A549 (cell line): ENCODE results near the gene SEMA6D. TPM values are rescaled to one million over a fixed set of nuclear protein-coding genes. Genes with fewer than 3 reads are reported as not detected.

Experiments used
- ATAC-seq, 2 experiments: fragments of 200-7000 bp in 1 of 2; fragments of >200 bp in 1 of 2; cut with Nextera tagmentation in 1 of 2; cut with Tn5 transposase in 1 of 2; 3 replicates each; pipeline versions ENCODE4 v1.8.0 to v1.9.1; 2018 to 2020; ENCODE audit warnings: mild to moderate bottlenecking in 1 of 2, moderate library complexity in 1 of 2
- CTCF ChIA-PET: fragments of 300-600 bp; sonication (Branson Sonifier 250); formaldehyde crosslinking; extraction: SDS; loops from one replicate; lab custom pipeline; 2021; ENCODE audit warnings: antibody characterized with exemption, inconsistent platforms; lab: Yijun Ruan, JAX
- POLR2A ChIA-PET: fragments of 350-600 bp; formaldehyde crosslinking; extraction: SDS; loops from one replicate; lab custom pipeline; 2021; ENCODE audit warnings: antibody characterized with exemption, inconsistent platforms; lab: Yijun Ruan, JAX
- DNase-seq, 2 experiments: peaks; one replicate each; pipeline versions ENCODE4 v3.0.0 to v3.0.0-alpha.2; 2011 to 2016; ENCODE audit warnings: low read depth in 1 of 2, low spot score in 1 of 2
- FAIRE-seq: peaks from 2 replicates; lab custom pipeline; 2011; peaks lifted over from hg19 to GRCh38; lab: Jason Lieb, UNC
- H3K27ac ChIP-seq, 2 experiments: fragments of >200 bp; sonication (Bioruptor Twin); formaldehyde crosslinking; 3 replicates each; pipeline ENCODE4 v1.5.1; 2016 to 2017
- H3K4me1 ChIP-seq: fragments of >200 bp; sonication (Bioruptor Twin); formaldehyde crosslinking; 3 replicates; pipeline ENCODE4 v1.6.1; 2016
- H3K4me2 ChIP-seq: fragments of >200 bp; sonication (Bioruptor Twin); formaldehyde crosslinking; 3 replicates; pipeline ENCODE4 v1.6.1; 2016
- H3K4me3 ChIP-seq: fragments of >200 bp; sonication (Bioruptor Twin); formaldehyde crosslinking; 3 replicates; pipeline ENCODE4 v1.5.1; 2016
- H3K9me3 ChIP-seq: fragments of >200 bp; sonication (Bioruptor Twin); formaldehyde crosslinking; 3 replicates; pipeline ENCODE4 v1.6.1; 2016
- BHLHE40 ChIP-seq: IDR thresholded peaks from 2 replicates; pipeline ENCODE4 v1.6.1; 2012; ENCODE audit warnings: low read depth, low read length, inconsistent platforms
- CHD2 ChIP-seq: fragments of 150-350 bp; IDR thresholded peaks from 2 replicates; pipeline ENCODE4 v1.6.1; 2014; ENCODE audit warnings: low read length; ENCODE audit not compliant: partially characterized antibody
- EP300 ChIP-seq, 2 experiments: fragments of >200 bp; sonication (Bioruptor Twin); formaldehyde crosslinking; IDR thresholded peaks; 2 replicates in 1 of 2; 3 replicates in 1 of 2; pipeline ENCODE4 v1.6.1; 2016 to 2017
- HOXA7 ChIP-seq: fragments of 250-450 bp; sonication (Bioruptor Pico); IDR thresholded peaks from 2 replicates; pipeline ENCODE4 v1.5.0; 2020; ENCODE audit warnings: mild to moderate bottlenecking, moderate library complexity
- HOXB13 ChIP-seq: fragments of 250-450 bp; sonication (Bioruptor Pico); IDR thresholded peaks from 2 replicates; pipeline ENCODE4 v1.5.0; 2020; ENCODE audit warnings: low read depth, mild to moderate bottlenecking, moderate library complexity
- KDM5A ChIP-seq: fragments of 200-600 bp; sonication (generic); IDR thresholded peaks from 2 replicates; pipeline ENCODE4 v1.6.1; 2016; ENCODE audit warnings: antibody characterized with exemption, mild to moderate bottlenecking
- MAFK ChIP-seq: fragments of 450-650 bp; IDR thresholded peaks from 2 replicates; pipeline ENCODE4 v1.6.1; 2014; ENCODE audit not compliant: partially characterized antibody
- MYC ChIP-seq: IDR thresholded peaks from 2 replicates; pipeline ENCODE4 v1.6.1; 2012; ENCODE audit warnings: mild to moderate bottlenecking, inconsistent platforms, low read length, improper control_type of control experiment, borderline replicate concordance
- NPAS2 ChIP-seq: fragments of 250-450 bp; sonication (Bioruptor Pico); IDR thresholded peaks from 2 replicates; pipeline ENCODE4 v1.8.0; 2022; ENCODE audit warnings: mild to moderate bottlenecking, moderate library complexity, borderline replicate concordance
- POLR2A ChIP-seq: IDR thresholded peaks from 2 replicates; pipeline ENCODE4 v1.6.1; 2012; ENCODE audit warnings: mild to moderate bottlenecking, low read length
- POLR2AphosphoS2 ChIP-seq: conservative IDR thresholded peaks from 2 replicates; pipeline ENCODE4 v1.6.1; 2012; ENCODE audit warnings: low read length, improper control_type of control experiment, inconsistent platforms
- RAD21 ChIP-seq, 2 experiments: fragments of >200 bp in 1 of 2; sonication (Bioruptor Twin) in 1 of 2; formaldehyde crosslinking in 1 of 2; IDR thresholded peaks in 1 of 2; conservative IDR thresholded peaks in 1 of 2; 2 replicates in 1 of 2; 3 replicates in 1 of 2; pipeline ENCODE4 v1.6.1; 2012 to 2018; ENCODE audit warnings: inconsistent platforms in 1 of 2
- RFX5 ChIP-seq: fragments of 450-650 bp; IDR thresholded peaks from 2 replicates; pipeline ENCODE4 v1.7.1; 2014; ENCODE audit warnings: antibody characterized with exemption, mild to moderate bottlenecking, moderate library complexity
- RNF2 ChIP-seq: fragments of 200-600 bp; sonication (generic); IDR thresholded peaks from 2 replicates; pipeline ENCODE4 v1.6.1; 2016; ENCODE audit warnings: low read depth, mild to moderate bottlenecking, antibody characterized with exemption, moderate library complexity, borderline replicate concordance
- TP53 ChIP-seq: fragments of 250-450 bp; sonication (Bioruptor Pico); IDR thresholded peaks from 2 replicates; pipeline ENCODE4 v1.5.0; 2021; ENCODE audit warnings: mild to moderate bottlenecking, moderate library complexity
- ZFP36 ChIP-seq: fragments of 450-650 bp; IDR thresholded peaks from 2 replicates; pipeline ENCODE4 v1.6.1; 2014; ENCODE audit warnings: borderline replicate concordance; ENCODE audit not compliant: partially characterized antibody
- ZNF302 ChIP-seq: fragments of 250-450 bp; sonication (Bioruptor Pico); IDR thresholded peaks from 2 replicates; pipeline ENCODE4 v1.9.0; 2021; ENCODE audit warnings: inconsistent platforms, mild to moderate bottlenecking, moderate library complexity
- WGBS: methylation state at CpG from one replicate; pipeline ENCODE4 v1.1.6; 2017; ENCODE audit errors: missing lambda C conversion rate; 5-methylcytosine and 5-hydroxymethylcytosine counted together
- polyA plus RNA-seq, 4 experiments: library from polyadenylated mRNA; depleted of rRNA in 3 of 4; stranded (reverse); fragments of >200 nt; fragmentation: RNase III in 1 of 4; extraction: RNeasy Plus Mini Kit Qiagen cat#74134 plus additional on column Dnase treatment in 1 of 4; gene quantifications; 2 replicates in 3 of 4; 3 replicates in 1 of 4; pipeline ENCODE4 v1.2.3, GENCODE V29; 2011 to 2017
- TF ChIP-seq, protein P1 (sequence below): IDR thresholded peaks from 2 replicates; pipeline ENCODE4 v1.6.1; 2012; ENCODE audit warnings: low read depth, borderline replicate concordance
- TF ChIP-seq, protein P2 (sequence below): fragments of 250-450 bp; sonication (Bioruptor Pico); IDR thresholded peaks from 2 replicates; pipeline ENCODE4 v1.5.0; 2021; ENCODE audit warnings: mild to moderate bottlenecking, moderate library complexity, borderline replicate concordance
- TF ChIP-seq, protein P3 (sequence below): fragments of >200 bp; sonication (Bioruptor Twin); formaldehyde crosslinking; IDR thresholded peaks from 2 replicates; pipeline ENCODE4 v1.6.1; 2016
- TF ChIP-seq, protein P4 (sequence below): fragments of 450-650 bp; IDR thresholded peaks from 2 replicates; pipeline ENCODE4 v1.6.1; 2014; ENCODE audit warnings: antibody characterized with exemption
- TF ChIP-seq, protein P5 (sequence below): IDR thresholded peaks from 2 replicates; pipeline ENCODE4 v1.6.1; 2012
- TF ChIP-seq, protein P6 (sequence below): fragments of 200-600 bp; sonication (generic); IDR thresholded peaks from 2 replicates; pipeline ENCODE4 v1.6.1; 2016; ENCODE audit warnings: antibody characterized with exemption, mild to moderate bottlenecking, moderate library complexity

Gene SEMA6D
- polyA plus RNA-seq, 2 of the 4 experiments (the other 2 are of a cell fraction): not detected

DNA sequence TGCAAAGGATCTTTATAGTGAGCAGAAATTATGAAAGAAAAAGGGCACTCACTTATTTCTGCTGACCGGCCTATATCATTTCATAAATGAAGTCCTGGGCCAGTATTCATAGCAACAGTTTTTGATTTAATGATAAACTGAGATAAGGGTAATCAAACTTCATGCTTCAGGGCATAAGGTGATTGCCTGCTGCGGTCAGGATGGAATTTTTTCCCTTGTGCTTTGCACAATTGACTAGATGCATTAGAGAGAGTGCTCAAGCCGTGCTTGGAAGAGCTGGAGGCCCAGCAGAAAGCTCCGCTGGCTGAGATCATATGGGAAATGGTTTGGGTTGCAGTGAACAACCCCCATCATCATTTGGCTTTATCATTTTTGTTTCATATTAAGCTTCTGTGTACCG, 10.4 kb downstream of the SEMA6D start (continued):
- TF ChIP-seq ZNF302 (CRISPR knock-in tag): no peak

DNA sequence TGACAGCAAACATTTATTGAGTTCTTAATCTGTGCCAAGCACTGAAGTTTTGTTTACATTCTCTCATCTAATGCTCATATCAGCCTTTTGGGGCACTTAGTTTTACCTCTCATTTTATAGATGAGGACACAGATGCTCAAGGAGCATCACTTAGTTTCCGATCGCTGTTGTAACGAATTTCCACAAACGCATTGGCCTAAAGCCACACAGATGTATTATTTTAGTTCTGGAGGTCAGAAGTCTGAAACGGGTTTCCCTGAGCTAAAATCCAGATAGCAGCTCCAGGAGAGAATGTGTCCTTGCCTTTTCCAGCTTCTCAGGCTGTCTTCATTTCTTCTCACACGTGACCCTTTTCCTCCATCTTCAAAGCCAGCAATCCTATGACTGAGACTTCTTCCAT, 11.1 kb downstream of the SEMA6D start:
- 53% methylated on average over 6 of the region's 6 CpGs for WGBS
- TF ChIP-seq NPAS2 (CRISPR knock-in tag) (no peak), HOXB13 (no peak)
- TF ChIP-seq, protein P1, sequence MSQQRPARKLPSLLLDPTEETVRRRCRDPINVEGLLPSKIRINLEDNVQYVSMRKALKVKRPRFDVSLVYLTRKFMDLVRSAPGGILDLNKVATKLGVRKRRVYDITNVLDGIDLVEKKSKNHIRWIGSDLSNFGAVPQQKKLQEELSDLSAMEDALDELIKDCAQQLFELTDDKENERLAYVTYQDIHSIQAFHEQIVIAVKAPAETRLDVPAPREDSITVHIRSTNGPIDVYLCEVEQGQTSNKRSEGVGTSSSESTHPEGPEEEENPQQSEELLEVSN: no peak
- H3K27ac ChIP-seq: no peak overlapping the region
- FAIRE-seq: no peak
- no peak overlapping the region for H3K4me2 ChIP-seq
- H3K9me3 ChIP-seq: no peaks in the 10 kb centered on the region
- ChIA-PET POLR2A (no interaction called here), CTCF (no interaction called here)
- DNase-seq: no peak
- no peaks in the 10 kb centered on the region for H3K4me1 ChIP-seq
- no peak for ATAC-seq
- H3K4me3 ChIP-seq: no peak overlapping the region

DNA sequence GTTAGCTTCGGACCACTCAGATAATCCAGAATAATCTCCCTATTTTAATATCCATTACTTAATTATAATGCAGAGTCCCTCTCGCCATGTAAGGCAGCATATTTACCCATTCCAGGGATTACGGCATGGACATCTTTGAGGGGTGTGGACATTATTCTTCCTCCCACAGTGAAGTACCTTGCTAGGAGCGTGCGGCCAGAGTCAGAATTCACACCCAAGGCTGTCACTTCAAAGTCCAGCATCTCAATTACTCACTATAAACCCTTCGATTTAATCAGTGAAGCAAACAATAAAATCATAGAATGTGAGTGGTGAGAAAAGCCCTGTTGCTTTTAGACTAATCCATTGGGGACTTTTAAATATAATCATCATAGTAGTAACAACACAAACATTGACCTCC, 11.6 kb downstream of the SEMA6D start:
- DNase-seq (no peak), FAIRE-seq (no peak)
- WGBS: 29% methylated on average over 6 of the region's 6 CpGs

DNA sequence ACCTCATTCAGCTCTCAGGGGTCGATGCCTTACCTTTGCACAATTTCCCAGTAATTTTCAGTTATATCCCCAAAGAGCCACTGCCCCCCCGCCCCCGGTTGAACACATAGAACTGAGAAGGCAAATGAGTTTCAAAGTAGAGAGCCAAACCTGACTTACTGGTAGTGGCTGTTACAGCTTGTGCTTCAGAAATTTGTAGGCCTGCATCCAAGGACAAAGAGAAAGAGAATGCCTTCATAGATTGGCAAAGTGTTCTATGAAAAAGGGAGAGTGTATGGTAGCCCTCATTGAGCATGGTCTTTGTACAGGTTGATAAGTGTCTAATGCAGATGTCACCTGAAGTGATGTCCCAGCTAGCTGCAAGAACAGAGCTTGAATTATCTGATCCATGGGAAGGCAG, 13.9 kb downstream of the SEMA6D start:
- Histone ChIP-seq H3K4me1 (no peaks in the 10 kb centered on the region), H3K4me2 (no peak overlapping the region), H3K4me3 (no peak overlapping the region), H3K9me3 (no peaks in the 10 kb centered on the region), H3K27ac (no peak overlapping the region)
- ChIA-PET CTCF (no interaction called here), POLR2A (no interaction called here)
- no peak for FAIRE-seq
- 0% methylated on average over 3 of the region's 3 CpGs for WGBS
- ATAC-seq: no peak
- no peak for DNase-seq
- no peak for TF ChIP-seq HOXA7 (CRISPR knock-in tag)
- no peak for TF ChIP-seq TP53 (CRISPR knock-in tag)
- TF ChIP-seq NPAS2 (CRISPR knock-in tag): no peak
- TF ChIP-seq MYC: no peak
- TF ChIP-seq, protein P2, sequence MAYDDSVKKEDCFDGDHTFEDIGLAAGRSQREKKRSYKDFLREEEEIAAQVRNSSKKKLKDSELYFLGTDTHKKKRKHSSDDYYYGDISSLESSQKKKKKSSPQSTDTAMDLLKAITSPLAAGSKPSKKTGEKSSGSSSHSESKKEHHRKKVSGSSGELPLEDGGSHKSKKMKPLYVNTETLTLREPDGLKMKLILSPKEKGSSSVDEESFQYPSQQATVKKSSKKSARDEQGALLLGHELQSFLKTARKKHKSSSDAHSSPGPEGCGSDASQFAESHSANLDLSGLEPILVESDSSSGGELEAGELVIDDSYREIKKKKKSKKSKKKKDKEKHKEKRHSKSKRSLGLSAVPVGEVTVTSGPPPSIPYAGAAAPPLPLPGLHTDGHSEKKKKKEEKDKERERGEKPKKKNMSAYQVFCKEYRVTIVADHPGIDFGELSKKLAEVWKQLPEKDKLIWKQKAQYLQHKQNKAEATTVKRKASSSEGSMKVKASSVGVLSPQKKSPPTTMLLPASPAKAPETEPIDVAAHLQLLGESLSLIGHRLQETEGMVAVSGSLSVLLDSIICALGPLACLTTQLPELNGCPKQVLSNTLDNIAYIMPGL (CRISPR knock-in tag): no peak
- TF ChIP-seq EP300 (IDR thresholded peaks at IDR 0.05): no peak
- TF ChIP-seq RNF2: no peak
- no peak for TF ChIP-seq RAD21 (conservative IDR thresholded peaks at IDR 0.05 in 1 of 2, IDR thresholded peaks at IDR 0.05 in 1 of 2)
- TF ChIP-seq, protein P3, sequence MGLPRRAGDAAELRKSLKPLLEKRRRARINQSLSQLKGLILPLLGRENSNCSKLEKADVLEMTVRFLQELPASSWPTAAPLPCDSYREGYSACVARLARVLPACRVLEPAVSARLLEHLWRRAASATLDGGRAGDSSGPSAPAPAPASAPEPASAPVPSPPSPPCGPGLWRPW: no peak
- TF ChIP-seq, protein P4, sequence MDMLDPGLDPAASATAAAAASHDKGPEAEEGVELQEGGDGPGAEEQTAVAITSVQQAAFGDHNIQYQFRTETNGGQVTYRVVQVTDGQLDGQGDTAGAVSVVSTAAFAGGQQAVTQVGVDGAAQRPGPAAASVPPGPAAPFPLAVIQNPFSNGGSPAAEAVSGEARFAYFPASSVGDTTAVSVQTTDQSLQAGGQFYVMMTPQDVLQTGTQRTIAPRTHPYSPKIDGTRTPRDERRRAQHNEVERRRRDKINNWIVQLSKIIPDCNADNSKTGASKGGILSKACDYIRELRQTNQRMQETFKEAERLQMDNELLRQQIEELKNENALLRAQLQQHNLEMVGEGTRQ: no peak
- TF ChIP-seq CHD2: no peak
- TF ChIP-seq KDM5A: no peak
- TF ChIP-seq HOXB13: no peak

More for the DNA sequence above, 11.6 kb downstream of the SEMA6D start:
- ATAC-seq: no peak
- H3K9me3 ChIP-seq: no peaks in the 10 kb centered on the region
- H3K4me1 ChIP-seq: no peaks in the 10 kb centered on the region
- H3K27ac ChIP-seq: no peak overlapping the region
- TF ChIP-seq POLR2A (no peak), ZFP36 (no peak), POLR2AphosphoS2 (no peak), BHLHE40 (no peak), HOXB13 (no peak), RFX5 (no peak), MAFK (no peak), CHD2 (no peak)
- TF ChIP-seq, protein P5, sequence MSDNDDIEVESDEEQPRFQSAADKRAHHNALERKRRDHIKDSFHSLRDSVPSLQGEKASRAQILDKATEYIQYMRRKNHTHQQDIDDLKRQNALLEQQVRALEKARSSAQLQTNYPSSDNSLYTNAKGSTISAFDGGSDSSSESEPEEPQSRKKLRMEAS: no peak
- TF ChIP-seq, protein P6, sequence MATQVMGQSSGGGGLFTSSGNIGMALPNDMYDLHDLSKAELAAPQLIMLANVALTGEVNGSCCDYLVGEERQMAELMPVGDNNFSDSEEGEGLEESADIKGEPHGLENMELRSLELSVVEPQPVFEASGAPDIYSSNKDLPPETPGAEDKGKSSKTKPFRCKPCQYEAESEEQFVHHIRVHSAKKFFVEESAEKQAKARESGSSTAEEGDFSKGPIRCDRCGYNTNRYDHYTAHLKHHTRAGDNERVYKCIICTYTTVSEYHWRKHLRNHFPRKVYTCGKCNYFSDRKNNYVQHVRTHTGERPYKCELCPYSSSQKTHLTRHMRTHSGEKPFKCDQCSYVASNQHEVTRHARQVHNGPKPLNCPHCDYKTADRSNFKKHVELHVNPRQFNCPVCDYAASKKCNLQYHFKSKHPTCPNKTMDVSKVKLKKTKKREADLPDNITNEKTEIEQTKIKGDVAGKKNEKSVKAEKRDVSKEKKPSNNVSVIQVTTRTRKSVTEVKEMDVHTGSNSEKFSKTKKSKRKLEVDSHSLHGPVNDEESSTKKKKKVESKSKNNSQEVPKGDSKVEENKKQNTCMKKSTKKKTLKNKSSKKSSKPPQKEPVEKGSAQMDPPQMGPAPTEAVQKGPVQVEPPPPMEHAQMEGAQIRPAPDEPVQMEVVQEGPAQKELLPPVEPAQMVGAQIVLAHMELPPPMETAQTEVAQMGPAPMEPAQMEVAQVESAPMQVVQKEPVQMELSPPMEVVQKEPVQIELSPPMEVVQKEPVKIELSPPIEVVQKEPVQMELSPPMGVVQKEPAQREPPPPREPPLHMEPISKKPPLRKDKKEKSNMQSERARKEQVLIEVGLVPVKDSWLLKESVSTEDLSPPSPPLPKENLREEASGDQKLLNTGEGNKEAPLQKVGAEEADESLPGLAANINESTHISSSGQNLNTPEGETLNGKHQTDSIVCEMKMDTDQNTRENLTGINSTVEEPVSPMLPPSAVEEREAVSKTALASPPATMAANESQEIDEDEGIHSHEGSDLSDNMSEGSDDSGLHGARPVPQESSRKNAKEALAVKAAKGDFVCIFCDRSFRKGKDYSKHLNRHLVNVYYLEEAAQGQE: no peak
- TF ChIP-seq, protein P4: no peak
- ChIA-PET POLR2A (no interaction called here), CTCF (no interaction called here)
- H3K4me2 ChIP-seq: no peak overlapping the region
- no peak overlapping the region for H3K4me3 ChIP-seq
